GM18517 (cell line): ENCODE results near the gene GPA33.

Experiments used
- ATAC-seq: cut with Tn5 transposase; IDR thresholded peaks from one replicate; pipeline ENCODE4 v1.9.1; 2021; ENCODE audit warnings: mild to moderate bottlenecking, moderate library complexity; ENCODE audit not compliant: unreplicated experiment

GPA33 gene

DNA sequence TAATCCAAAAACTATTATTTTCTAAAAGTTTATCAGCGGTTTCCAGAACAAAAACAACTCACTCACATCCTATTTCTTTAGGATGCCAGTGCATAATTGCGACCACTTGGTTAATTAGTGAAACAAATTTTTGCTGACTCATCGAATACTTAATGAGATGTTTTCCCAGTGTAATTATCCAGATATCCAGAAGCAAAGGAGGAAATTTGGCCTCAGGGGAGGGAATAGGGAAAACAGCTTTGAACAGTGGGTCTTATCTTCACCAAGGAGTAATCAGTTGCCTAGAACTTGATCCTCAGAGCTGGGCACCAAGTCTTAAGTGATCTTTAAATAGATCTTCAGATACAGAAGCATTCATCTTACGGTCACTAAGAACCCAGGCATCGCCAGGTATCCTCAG lies 28.0 kb upstream of the GPA33 start:
- no peak for ATAC-seq

DNA sequence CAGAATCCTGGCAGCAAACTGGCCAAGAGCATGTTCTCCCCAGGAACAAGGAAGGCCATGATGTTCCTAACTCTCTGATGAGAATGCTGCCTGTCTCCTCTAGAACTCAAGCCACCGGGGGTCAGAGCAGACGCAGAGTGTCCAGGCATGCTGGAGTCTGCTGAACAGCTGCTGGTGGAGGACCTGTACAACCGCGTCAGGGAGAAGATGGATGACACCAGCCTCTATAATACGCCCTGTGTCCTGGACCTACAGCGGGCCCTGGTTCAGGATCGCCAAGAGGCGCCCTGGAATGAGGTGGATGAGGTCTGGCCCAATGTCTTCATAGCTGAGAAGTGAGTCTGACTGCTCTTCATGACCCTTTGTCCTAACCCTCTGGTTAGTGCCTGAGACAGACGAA lies 27.0 kb upstream of the GPA33 start:
- ATAC-seq: no peak

DNA sequence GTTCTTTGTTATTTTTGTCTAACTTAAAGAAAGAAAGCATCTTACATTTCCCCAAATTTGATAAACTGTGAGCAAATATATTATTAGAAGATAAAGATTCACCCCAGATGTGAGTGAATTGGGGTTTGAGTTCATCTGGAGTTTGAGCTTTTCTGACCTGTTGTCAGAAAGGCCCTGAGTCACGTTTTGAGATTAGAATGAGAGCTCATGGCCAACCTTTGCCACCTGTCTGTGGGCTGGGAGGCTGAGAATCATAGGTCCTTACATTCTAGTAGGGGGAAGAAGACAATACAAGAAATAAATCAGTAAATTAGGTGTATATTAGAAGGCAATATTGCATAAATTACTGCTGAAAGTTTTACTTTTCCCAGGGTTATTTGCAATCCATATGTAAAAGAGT lies 26.0 kb upstream of the GPA33 start:
- no peak for ATAC-seq

DNA sequence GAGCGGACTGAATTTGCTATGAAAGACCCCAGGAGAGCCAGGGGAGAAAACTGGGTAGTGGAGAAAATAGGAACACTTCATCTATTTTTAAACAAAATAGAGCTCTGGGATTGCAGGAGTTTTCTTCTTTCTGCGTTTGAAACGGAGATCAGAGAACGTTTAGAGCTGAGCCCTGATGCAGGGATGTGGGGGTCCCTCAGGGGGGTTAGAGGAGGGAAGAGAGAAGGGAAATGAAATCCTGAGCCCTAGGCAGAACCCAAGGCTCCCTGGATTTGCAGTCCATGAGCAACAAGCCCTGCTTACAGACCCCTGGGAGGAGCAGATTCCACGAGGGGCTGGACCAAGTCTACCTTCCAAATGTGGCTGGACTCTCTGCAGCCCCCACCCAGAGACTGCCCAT lies 25.5 kb upstream of the GPA33 start:
- no peak for ATAC-seq

DNA sequence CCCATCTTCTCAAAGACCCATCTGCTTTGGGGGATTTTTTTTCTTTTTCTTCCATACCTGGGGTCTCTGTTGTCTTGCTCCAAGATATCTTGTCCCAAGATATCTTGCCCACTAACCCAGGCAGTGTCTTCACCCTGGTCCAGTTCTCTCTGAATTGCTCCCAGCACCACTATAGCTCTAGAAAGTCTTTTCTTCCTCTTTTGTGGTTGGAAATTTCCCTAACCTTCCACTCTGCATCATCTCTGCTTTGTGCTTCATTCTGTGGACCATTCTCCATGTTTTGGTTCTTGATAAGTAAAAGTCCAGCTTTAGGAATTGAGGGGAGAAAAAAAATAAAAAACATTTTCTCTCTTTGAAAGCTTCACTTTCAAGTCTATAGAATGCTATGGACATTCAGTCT lies 24.5 kb upstream of the GPA33 start:
- ATAC-seq: no peak

DNA sequence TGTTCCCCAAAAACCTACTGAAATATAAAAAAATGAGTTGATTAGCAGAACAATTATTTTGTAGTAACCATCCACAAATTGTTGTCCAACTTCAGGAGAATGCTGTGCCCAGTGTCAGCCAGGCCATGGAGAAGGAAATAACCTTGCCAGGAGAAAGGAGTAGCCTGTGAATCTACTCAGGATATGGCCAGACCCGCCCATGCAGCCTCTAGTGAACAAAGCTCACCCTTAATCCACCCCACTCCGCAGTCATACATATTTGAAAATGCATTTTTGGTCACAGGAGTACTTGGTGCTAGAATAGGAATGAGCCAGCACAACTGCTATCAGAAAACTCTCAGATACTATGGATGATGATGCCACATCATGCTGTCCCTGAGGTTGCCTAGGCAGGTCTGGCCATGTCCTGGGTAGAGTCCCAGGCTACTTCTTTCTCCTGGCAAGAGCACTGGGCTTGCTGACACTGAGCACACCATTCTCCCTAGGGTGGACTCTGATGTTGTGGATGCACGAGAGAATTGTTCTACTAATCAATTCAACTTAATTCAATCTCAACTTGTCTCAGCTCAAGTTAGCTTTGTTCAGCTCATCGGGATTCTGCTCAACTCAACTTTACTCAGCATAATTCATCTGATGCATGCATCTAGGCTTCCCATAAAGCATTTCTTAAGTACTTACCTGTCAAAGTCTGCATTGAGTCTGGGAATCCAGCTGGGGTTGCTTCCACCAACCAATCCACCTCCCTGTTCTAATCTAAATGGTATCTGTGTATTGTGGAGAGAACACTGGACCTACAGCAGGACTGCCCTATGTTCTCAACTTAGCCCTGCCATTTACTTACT lies 21.9 kb upstream of the GPA33 start:
- ATAC-seq: no peak

DNA sequence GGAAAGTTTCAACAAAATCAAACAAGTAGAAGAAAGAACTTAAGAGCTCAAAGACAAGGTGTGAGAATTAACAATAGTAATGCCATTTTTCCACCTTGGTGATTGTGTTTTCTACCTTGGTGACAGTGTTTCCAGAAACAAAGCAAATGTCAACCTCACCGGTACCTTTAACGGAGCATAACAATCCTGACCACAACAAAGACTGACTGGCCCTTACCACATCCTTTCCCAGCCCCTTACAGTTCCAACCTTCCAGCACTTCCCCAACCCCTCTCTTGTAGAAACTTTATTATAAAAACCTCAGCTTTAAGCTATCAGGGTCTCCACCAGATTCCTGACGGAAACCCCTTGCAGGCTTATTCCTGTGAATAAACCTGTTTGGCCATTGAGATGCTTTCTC lies 20.4 kb upstream of the GPA33 start:
- ATAC-seq: no peak

DNA sequence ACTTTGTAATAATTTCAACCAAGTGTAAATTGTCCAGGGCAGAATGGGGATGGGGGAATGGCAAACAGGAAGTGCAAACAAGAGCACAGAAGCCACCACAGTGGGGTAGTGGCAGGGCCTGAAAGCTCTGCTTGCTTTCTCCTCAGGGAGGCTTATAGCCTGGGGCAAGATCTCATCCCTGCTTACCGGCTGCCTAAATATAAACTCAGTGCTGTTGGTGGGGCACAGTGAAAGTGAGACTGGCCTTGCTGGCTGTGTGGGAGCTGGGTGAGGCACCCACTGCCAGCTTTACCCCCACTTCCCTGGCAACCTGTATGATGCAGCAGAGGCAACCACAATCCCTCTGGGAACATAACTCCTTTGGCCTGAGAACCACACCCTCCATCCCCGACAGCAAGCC lies 18.9 kb upstream of the GPA33 start:
- no peak for ATAC-seq

DNA sequence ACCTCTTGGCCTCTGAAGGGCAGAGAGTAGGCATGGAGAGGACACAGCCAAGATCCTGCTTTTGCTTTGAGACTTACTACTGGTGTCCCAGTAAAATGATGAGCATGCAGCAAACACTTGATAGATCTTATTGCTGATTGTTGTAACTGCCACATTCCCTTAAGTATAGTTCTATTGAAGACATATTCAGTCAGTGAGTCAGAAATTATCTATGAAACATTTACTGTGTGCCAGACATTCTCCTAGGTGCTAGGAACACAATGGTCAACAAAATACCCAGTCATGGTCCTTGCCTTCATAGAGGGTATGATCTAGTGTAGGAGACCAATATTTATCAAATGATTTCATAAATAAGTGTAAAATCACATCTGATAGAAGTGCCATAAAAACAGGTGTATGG lies 17.3 kb upstream of the GPA33 start:
- ATAC-seq: no peak

DNA sequence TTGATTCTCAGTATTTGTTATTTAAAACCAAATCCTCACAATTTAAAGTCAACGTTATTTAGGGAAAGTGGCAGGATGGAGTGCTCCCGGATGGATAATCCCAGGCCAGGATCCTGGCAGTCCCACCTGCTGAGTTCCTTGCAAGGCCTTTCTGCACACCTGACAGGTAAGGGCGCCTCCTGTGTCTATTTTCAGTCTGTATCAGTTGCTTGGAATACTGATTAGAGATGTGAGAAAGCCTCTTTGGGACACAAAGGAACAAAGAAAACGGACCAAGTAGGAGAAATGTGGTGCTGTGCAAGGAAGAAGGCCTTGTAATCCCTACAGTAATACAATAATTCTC lies 15.9 kb upstream of the GPA33 start:
- ATAC-seq: no peak

DNA sequence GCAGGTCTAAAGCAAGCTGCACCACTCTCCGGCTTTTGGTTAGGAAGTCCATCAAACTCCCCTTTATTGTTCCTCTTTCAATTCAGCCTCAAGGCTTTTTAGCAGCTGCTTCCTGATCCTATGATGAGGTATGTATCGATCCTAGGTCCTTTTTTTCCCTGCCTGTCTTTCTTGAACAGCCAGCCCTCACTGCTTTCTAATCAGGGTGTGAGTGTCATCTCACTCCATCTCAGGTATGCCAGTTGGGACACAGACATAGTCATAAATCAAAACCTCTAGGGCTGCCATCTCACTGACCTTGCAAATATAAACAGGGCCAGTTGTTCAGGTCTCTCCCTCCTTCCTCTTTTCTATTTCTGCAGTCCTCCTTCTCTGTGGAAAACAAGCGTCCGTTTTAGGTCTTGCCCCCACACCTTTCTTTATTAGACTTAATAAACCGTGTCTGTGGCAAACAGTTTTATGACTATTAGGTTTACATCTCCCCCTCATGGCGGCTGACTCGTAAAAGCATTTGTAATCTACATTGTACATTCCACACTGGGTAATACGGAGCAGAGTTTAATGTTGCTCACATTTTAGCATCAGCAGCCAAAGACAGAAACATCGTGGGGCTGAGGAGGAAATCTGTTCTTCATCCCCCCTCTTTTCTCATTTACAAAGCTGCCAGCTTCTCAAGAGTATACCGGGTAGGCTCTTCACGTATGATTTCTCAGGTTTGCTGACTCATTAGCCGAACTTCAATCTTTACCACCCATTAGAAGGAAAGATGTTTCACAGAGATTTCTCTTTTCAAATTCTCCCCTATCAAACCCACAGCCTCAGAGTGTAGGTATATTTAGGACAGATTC lies 15.3 kb upstream of the GPA33 start:
- no peak for ATAC-seq

DNA sequence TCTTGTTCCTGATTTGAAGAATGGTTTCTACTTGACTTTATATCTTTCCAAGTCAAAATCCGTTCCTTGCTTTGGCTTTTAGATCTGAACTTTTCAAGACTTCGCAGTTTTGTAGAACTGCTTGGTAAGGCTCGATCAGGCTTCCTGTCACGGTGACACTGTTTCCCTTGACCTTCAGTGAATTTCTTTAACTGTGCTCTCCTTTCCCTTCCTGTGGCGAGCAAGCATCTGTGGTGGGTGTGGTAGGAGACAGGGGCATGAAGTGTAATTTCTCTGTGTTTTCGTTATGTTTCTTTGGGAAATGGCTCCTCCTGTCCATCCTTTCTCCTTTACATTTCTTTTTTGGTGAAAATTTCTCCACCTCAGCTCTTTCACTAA lies 14.1 kb upstream of the GPA33 start:
- no peak for ATAC-seq

DNA sequence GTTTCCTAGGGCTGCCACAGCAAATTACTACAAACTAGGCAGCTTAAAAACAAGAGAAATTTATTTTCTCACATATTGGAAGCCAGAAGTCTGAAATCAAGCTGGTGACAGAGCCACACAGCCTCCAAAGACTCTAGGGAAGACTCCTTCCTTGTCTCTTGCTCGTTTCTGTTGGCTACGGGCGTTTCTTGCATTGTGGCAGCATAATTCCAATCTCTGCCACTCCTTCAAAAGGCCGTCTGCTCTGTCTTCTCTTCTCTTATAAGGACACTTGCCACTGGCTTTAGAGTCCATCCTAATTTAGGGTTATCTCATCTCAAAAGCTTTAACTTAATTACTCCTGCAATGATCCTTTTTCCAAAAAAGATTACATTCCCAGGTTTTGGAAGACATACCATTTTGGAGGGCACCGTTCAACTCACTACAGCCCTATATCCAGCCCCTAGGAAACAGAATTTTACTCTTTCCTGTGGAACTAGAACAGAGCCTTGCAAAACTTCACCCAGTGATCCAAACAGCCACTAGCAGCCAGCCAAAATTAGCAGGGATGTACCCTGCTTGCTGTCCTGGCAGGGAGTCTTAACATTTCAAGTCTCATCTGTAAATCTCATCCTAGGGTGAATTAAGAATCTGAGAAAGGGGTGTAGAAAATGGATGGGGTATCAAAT lies 12.9 kb upstream of the GPA33 start:
- no peak for ATAC-seq

DNA sequence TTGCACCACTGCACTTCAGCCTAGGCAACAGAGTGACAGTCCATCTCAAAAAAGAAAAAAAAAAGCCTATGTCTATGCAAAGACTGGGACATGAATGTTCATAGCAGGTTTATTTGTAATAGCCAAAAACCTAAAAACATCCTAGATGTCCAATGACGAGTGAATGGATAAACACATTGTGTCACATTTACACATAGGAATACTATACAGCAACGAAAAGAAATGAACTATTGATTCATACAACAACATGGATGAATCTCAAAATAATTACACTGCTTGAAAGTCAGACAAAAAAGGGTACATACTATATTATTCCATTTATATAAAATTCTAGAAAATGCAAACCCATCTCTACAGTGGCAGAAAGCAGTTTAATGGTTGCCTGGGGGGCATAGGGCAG lies 11.6 kb upstream of the GPA33 start:
- no peak for ATAC-seq

DNA sequence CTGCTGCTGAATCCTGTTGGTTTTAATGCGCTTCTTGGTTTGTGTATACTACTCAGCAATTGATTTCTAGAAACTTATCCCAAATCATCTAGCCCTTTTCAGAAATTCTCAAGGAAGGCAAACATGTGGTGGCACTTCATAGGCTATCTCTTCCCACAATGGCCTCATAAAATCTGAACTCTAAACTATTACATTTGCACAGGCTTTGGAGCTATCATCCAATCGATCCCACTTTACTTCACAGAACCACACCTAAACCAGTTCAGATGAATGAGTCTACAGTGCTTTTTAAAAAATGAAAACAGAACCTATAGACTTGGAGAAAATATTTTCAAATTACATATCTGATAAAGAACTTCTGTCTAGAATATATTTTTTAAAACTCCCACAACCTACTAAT lies 10.6 kb upstream of the GPA33 start:
- no peak for ATAC-seq

DNA sequence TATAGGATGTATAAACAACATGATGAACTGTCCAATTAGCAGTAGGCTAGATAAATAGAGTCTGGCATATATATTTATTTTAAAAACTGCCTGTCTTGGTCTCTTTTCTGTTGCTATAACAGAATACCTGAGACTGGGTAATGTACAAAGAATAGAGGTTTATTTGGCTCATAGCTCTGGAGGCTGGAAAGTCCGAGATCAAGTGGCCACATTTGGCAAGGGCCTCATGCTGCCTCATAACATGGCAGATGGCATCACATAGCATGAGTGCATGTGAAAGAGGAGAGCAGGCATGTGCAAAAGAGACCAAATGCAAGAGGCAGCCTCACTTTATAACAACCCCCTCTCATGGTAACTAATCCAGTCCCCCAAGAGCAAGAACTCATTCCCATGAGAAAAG lies 9.7 kb upstream of the GPA33 start:
- no peak for ATAC-seq

DNA sequence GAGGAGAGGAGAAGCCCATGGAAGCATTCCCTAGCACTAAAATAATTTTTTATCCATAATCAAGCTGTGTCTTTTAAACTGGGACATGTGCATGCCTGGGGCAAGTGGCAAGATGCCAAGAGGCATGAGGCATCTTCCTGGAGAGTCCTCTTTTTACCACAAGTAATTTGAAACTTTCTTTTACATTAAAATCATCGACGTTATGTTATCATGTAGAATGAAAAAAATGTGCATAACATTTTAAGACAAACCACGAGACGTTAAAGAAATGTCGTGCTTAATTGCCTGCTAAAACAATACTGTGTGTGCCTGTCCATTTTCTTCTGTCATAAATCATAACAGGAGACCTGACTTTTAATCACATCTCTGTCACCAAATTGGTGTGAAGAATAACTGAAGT lies 5.2 kb upstream of the GPA33 start:
- no peak for ATAC-seq

DNA sequence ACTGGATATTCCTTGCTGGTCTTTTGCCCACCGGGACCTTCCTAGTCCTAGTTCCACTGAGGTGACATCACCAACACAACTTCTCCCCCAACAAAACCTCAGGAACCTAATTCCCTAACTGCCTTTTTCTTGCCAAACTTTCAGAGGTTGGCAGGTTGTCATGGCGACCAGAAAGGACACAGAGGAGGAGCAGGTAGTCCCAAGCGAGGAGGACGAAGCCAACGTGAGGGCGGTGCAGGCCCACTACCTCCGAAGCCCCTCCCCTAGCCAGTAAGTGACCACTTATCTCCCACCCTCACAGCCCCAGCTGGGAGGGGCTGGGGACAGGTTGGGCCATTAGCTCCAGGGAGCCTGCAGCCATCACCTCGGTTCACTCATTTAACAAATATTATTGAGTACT lies 4.5 kb upstream of the GPA33 start:
- ATAC-seq: no peak

DNA sequence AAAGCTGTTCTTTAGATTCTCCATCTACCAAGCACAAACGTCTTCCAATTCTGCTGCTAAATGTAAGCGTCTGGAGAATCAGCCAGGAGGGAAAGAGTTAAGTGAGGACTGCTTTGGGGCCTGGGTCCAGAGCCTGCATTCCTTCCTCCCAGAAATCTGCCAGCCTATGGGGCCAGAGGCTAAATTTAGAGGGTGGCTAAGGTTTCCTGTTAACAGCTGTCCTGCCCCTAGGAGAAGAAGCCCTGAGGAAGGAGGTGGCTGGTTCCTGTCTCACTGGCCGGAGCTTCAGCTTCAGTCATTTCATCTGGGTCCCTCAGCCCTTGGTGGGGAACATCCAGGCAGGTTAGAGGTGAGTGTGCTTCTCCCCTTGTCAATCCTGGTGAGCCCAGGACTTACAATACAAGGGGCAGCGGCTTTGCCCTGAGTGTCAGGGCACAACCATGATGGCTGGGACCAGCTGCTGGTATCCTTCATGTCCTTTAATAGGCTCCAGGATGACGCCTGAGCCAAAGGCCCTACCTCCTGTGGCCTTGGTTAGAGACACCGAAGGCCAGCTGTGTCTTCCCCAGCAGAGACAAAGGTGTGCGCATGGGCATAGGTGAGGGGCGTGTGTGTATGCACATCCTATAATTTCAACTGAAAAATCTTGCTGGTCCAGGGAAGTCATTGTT lies 3.8 kb upstream of the GPA33 start, which contains the start of gene STYXL2:
TSS of gene STYXL2 (plus strand) at position 230 of the 671 bp plus-strand sequence. CDS start 775 bp downstream, outside the sequence.
- ATAC-seq: no peak

DNA sequence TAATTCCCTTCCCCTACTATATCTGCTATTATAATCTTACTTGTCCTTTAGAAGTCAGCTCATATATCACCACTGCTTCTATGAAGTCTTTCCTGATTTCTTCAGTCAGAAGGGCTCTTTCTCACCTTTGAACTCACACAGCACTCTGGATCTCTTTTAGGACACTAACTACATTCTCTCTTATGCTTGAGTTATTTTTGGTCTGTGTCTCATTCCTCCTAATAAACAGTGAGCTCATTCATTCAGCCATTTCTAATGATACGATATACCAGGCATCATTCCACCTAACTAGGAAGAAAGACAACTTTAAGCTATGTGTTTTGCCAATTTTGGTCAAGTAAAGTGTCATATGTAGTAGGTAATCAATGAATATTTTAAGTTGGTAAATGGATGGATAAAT lies 2.5 kb upstream of the GPA33 start:
- no peak for ATAC-seq

DNA sequence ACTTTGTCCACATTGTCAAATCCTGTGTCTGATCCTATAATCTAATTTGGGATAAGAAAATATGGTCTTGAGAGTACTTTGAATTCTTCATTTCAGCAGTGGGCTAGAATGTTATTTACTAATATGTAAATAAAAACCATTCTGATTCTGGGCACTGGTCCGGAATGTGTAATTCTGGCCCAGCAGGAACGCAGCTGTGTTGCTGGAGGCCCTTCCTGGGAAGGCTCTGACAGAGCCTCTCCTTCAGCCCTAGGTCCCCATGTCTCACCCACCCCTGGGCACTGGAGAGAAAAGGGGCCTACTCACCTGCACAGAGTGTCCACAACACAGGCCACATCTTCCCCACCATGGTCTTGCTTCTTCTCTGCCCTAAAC lies 251 bp downstream of the GPA33 start:
- ATAC-seq: no peak
